ENCODE results near the gene DNAJC5G.

The DNAJC5G gene

GRCh38 chr2:27258051-27258450 lies 17.2 kb upstream of the DNAJC5G start:
- H3K4me3 ChIP-seq (ENCODE audit: low read length), result no peak overlapping the region

GRCh38 chr2:27261241-27261925 lies 13.8 kb upstream of the DNAJC5G start:
- Histone ChIP-seq H3K4me3 (ENCODE audit: low read length) (peak overlapping the region; percentile 81), H3K4me2 (ENCODE audit: low read length) (peak overlapping the region; percentile 82), H3K27ac (ENCODE audit: low read length) (no peak overlapping the region), H3K4me1 (ENCODE audit: low read length) (no peaks in the 10 kb centered on the region), H2AFZ (ENCODE audit: low read depth, low read length) (no peak overlapping the region), H3K9ac (ENCODE audit: low read length) (no peak overlapping the region), H4K20me1 (ENCODE audit: insufficient read depth, low read length) (no peaks in the 10 kb centered on the region), H3K27me3 (ENCODE audit: low read depth, low read length) (peaks cover 35% of the 10 kb centered on the region), H3K79me2 (ENCODE audit: low read length) (no peaks in the 10 kb centered on the region), H3K36me3 (replicated peaks; ENCODE audit: low read depth, low read length) (no peaks in the 10 kb centered on the region), H3K9me3 (ENCODE audit: insufficient read depth, low read length) (no peaks in the 10 kb centered on the region)
- no peak for TF ChIP-seq EZH2phosphoT487 (IDR thresholded peaks at IDR 0.05; ENCODE audit: low read depth)
- no peak for TF ChIP-seq CTCF (IDR thresholded peaks at IDR 0.05; ENCODE audit: low read depth, low read length)

More at GRCh38 chr2:27258051-27258450, 17.2 kb upstream of the DNAJC5G start:
- Histone ChIP-seq H3K27me3 (ENCODE audit: low read depth, low read length) (peaks cover 24% of the 10 kb centered on the region), H2AFZ (ENCODE audit: low read depth, low read length) (no peak overlapping the region), H3K79me2 (ENCODE audit: low read length) (no peaks in the 10 kb centered on the region), H3K36me3 (replicated peaks; ENCODE audit: low read depth, low read length) (no peaks in the 10 kb centered on the region), H4K20me1 (ENCODE audit: insufficient read depth, low read length) (no peaks in the 10 kb centered on the region), H3K4me1 (ENCODE audit: low read length) (no peaks in the 10 kb centered on the region), H3K9me3 (ENCODE audit: insufficient read depth, low read length) (no peaks in the 10 kb centered on the region), H3K27ac (ENCODE audit: low read length) (no peak overlapping the region), H3K9ac (ENCODE audit: low read length) (no peak overlapping the region), H3K4me2 (ENCODE audit: low read length) (no peak overlapping the region)
- no peak for TF ChIP-seq CTCF (IDR thresholded peaks at IDR 0.05; ENCODE audit: low read depth, low read length)
- no peak for TF ChIP-seq EZH2phosphoT487 (IDR thresholded peaks at IDR 0.05; ENCODE audit: low read depth)

GRCh38 chr2:27261926-27262298 lies 13.3 kb upstream of the DNAJC5G start:
- H3K36me3 ChIP-seq (replicated peaks; ENCODE audit: low read depth, low read length), result no peaks in the 10 kb centered on the region
- H3K27me3 ChIP-seq (ENCODE audit: low read depth, low read length), result peaks cover 35% of the 10 kb centered on the region
- peak overlapping the region; percentile 81 for H3K4me3 ChIP-seq (ENCODE audit: low read length)
- H3K4me2 ChIP-seq (ENCODE audit: low read length), result peak overlapping the region; percentile 82
- no peaks in the 10 kb centered on the region for H3K79me2 ChIP-seq (ENCODE audit: low read length)
- no peak overlapping the region for H3K27ac ChIP-seq (ENCODE audit: low read length)
- H2AFZ ChIP-seq (ENCODE audit: low read depth, low read length), result no peak overlapping the region
- H4K20me1 ChIP-seq (ENCODE audit: insufficient read depth, low read length), result no peaks in the 10 kb centered on the region
- H3K9ac ChIP-seq (ENCODE audit: low read length), result peak overlapping the region; percentile 61; the same call in 1 of the 2 replicates
- H3K9me3 ChIP-seq (ENCODE audit: insufficient read depth, low read length), result no peaks in the 10 kb centered on the region
- TF ChIP-seq EZH2phosphoT487 (IDR thresholded peaks at IDR 0.05; ENCODE audit: low read depth) (no peak), CTCF (IDR thresholded peaks at IDR 0.05; ENCODE audit: low read depth, low read length) (no peak)
- H3K4me1 ChIP-seq (ENCODE audit: low read length), result no peaks in the 10 kb centered on the region

- peak within 1 kb of the TSS; percentile 39; the same call in 1 of the 2 replicates for H2AFZ ChIP-seq (ENCODE audit: low read depth, low read length)
- H3K79me2 ChIP-seq (ENCODE audit: low read length), result no peaks in the 10 kb centered on the region
These were observed 12.6 kb upstream of the DNAJC5G start, which contains the start of gene SLC30A3 for GRCh38 chr2:27262379-27263286. TSS of gene SLC30A3 (minus strand) at chr2:27263047. CDS start at chr2:27262906, 141 bp downstream.

More at GRCh38 chr2:27262379-27263286, 12.6 kb upstream of the DNAJC5G start, which contains the start of gene SLC30A3:
- H3K27me3 ChIP-seq (ENCODE audit: low read depth, low read length), result peaks cover 35% of the 10 kb centered on the region
- peak within 1 kb of the TSS; percentile 82 for H3K4me2 ChIP-seq (ENCODE audit: low read length)
- no peaks in the 10 kb centered on the region for H3K9me3 ChIP-seq (ENCODE audit: insufficient read depth, low read length)
- TF ChIP-seq EZH2phosphoT487 (IDR thresholded peaks at IDR 0.05; ENCODE audit: low read depth) (no peak), CTCF (IDR thresholded peaks at IDR 0.05; ENCODE audit: low read depth, low read length) (no peak)
- peak within 1 kb of the TSS; percentile 81 for H3K4me3 ChIP-seq (ENCODE audit: low read length)
- no peaks in the 10 kb centered on the region for H3K36me3 ChIP-seq (replicated peaks; ENCODE audit: low read depth, low read length)
- H3K27ac ChIP-seq (ENCODE audit: low read length), result no peak within 1 kb of the TSS
- H3K9ac ChIP-seq (ENCODE audit: low read length), result peak within 1 kb of the TSS; percentile 61
- no peaks in the 10 kb centered on the region for H3K4me1 ChIP-seq (ENCODE audit: low read length)
- no peaks in the 10 kb centered on the region for H4K20me1 ChIP-seq (ENCODE audit: insufficient read depth, low read length)
